Astrocyte of the cerebellum (primary cell): ENCODE measurements around the gene EDIL3.

ENCODE experiments used
- DNase-seq: peaks from one replicate; pipeline ENCODE4 v3.0.0-alpha.2; 2011; ENCODE audit warnings: low read depth
- H3K4me3 ChIP-seq: 2 replicates; pipeline ENCODE4 v1.5.1; 2011; ENCODE audit warnings: mild to moderate bottlenecking, low read depth, low read length, moderate library complexity
- in situ Hi-C: cut with HindIII; loops from 2 replicates; pipeline ENCODE4 v1.10.0; 2017; ENCODE audit warnings: low sequenced_read_pairs
- TF ChIP-seq, protein P1 (sequence below): IDR thresholded peaks from 2 replicates; pipeline ENCODE4 v1.5.1; 2012; ENCODE audit warnings: low read length, low read depth, moderate library complexity, mild to moderate bottlenecking; ENCODE audit errors: missing control alignments

Gene EDIL3

GRCh38 chr5:84272771-84273516 is 111.7 kb downstream of the EDIL3 start:
- in situ Hi-C loops, result no loop called here

DNA sequence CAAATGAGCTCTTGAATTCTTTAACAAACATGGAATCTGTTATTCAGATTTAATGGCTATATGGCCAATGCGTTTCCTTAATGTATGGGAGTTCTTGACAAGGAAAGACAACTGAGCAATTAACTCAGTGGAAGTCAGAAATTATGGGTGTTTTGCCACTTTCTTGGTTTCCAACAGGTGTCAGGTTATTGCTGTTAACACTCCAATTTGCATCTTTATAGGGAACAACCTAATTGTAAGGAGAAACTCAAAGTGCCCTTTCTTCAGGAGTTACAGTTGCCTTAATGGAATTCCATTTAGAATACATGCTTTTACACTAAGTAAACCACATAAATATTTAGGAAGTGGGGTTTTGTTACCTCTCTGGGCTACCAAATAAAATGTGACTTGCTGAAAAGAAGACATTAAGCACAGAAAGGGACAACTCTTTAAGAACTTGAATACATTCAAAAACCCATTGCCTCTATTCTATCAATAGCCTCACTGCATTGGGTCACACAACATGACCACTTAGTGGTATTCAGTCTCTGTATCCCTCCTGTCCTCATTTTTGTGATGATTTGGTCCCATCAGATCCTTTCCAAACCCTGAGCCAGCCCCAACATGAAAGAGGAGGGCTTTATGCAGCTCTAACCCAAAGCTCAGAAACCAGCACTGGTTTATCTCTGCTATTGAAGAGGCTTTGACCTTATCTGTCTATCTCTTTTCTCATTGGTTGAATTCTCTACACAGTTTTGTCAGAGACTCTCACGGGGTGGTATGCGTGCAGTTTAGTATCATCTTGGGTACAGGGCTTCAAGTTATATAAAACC is 118.7 kb downstream of the EDIL3 start:
- TF ChIP-seq, protein P1, sequence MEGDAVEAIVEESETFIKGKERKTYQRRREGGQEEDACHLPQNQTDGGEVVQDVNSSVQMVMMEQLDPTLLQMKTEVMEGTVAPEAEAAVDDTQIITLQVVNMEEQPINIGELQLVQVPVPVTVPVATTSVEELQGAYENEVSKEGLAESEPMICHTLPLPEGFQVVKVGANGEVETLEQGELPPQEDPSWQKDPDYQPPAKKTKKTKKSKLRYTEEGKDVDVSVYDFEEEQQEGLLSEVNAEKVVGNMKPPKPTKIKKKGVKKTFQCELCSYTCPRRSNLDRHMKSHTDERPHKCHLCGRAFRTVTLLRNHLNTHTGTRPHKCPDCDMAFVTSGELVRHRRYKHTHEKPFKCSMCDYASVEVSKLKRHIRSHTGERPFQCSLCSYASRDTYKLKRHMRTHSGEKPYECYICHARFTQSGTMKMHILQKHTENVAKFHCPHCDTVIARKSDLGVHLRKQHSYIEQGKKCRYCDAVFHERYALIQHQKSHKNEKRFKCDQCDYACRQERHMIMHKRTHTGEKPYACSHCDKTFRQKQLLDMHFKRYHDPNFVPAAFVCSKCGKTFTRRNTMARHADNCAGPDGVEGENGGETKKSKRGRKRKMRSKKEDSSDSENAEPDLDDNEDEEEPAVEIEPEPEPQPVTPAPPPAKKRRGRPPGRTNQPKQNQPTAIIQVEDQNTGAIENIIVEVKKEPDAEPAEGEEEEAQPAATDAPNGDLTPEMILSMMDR, result no peak
- no peak overlapping the region for H3K4me3 ChIP-seq
- in situ Hi-C loops, result no loop called here
- DNase-seq, result no peak

More at GRCh38 chr5:84272771-84273516, 111.7 kb downstream of the EDIL3 start:
- H3K4me3 ChIP-seq, result no peak overlapping the region
- no peak for DNase-seq
- TF ChIP-seq, protein P1, result no peak

DNA sequence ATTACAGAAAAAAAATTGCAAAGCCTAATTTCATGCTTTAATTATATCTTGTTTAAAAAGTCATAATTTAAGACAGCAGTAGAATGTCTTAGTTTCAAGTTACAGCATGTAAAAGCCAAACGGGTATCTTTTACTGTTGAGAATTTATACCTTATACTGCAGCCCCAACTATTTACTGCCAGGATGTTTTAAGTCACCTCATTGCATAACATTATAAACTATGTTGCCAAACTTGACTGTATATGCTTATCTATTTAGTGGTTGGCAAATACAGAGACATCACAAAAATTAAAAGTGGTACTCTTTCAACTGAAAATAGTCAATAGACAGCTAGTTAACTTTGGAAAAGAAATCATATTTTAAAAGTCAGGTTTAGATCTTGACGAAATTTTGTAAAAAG is 119.5 kb downstream of the EDIL3 start:
- TF ChIP-seq, protein P1, result no peak
- in situ Hi-C loops, result no loop called here
- no peak for DNase-seq
- H3K4me3 ChIP-seq, result no peak overlapping the region

DNA sequence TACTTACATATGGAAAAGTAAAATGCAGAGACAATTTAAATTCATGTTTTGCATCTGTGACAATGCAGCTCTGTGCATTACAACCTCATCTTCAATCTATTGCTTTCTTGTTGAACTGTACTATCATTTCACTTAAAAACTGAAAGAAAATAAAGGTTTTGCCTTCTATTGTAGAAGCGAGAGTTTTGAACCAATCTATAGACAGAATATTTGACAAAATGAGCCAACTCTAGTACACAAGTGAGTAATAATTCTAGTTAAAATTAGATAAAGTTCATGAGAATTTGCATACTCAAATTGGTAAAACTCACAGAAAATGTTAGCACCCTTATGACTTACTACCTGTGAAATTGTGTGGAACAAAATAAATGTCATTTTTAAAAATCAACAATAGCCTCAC is 123.7 kb downstream of the EDIL3 start:
- TF ChIP-seq, protein P1, result no peak
- no peak overlapping the region for H3K4me3 ChIP-seq
- in situ Hi-C loops, result no loop called here
- DNase-seq, result no peak

- DNase-seq, result no peak
- in situ Hi-C loops, result no loop called here
- TF ChIP-seq, protein P1, result no peak
- H3K4me3 ChIP-seq, result no peak overlapping the region
Measured at GRCh38 chr5:84260140-84260539, 124.5 kb downstream of the EDIL3 start.

DNA sequence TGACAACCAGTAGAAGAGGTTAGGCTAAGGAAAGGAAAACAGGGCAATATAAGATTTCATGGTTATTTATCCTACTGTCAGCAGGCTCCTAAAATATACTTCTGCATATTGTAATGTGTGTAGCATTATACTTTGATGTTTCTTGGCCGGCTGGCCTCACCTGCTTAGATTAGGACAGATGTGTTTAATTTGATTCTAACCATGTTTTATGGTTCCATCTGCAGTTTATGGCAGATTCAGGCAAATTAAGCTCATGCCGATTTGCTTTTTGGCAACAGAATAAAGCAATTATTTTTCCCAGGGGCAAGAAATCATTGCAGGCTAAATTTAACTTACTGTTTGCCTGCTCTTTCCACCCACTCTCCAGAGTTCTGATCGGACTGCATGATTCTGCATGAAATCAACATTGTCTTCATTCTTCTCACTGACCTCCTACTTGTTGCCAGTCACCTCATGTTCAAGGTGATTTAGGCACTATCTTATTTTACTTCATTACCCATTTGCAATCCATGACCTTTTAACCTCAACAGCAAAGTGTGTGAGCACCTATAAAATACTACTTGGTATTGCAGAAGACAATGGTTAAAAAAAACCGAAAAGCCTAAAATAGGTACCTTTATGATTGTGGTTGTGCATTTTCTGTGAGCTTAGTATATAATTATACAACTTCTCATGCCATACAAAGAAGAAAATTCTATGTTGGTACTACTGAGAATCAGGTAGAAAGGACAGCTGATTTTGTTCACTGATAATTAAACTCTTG is 125.2 kb downstream of the EDIL3 start:
- in situ Hi-C loops, result no loop called here
- H3K4me3 ChIP-seq, result no peak overlapping the region
- no peak for DNase-seq
- TF ChIP-seq, protein P1, result no peak
